Stimulated activated CD8-positive, alpha-beta memory T cell treated with anti-CD3 and anti-CD28 coated beads, Interleukin-12 subunit alpha, Interleukin-12 subunit beta, amount 100 ng/mL, for 24 hours (primary cell): ENCODE data around the gene RASGRP3.

Experiments used
- DNase-seq: peaks from one replicate; pipeline ENCODE4 v3.0.0-alpha.2; 2020; ENCODE audit errors: extremely low read depth

RASGRP3 gene

GRCh38 chr2:33522576-33522975, 46.1 kb downstream of the RASGRP3 start:
- no peak for DNase-seq

GRCh38 chr2:33525666-33526065, 49.2 kb downstream of the RASGRP3 start:
- DNase-seq = no peak

- DNase-seq = no peak
These were observed 49.7 kb downstream of the RASGRP3 start for GRCh38 chr2:33526132-33526531.

- DNase-seq = no peak
These were observed 50.5 kb downstream of the RASGRP3 start for GRCh38 chr2:33526921-33527320.

DNA sequence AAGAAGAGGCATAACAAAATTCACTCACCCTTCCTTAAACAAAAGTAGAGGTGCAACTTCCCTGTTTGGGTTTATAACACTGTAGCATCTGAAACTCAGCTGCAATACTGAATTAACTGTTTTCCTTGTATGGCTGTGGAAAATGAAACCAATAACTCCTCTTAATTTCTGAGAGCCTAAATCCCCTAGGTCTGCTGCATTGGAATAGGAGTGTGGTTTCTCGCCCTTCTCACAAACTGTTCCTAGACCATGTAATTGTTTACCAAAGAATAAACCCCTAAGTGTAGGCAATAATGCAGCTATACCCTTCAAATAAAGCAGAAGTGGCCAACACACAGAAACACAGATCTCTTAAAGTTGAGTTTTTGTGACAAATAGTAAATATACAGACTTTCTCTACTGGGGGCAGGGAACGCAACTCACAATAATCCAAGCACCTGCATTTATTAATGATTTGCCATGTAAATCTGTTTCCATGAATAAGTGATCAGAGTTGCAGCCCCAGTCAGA, 52.0 kb downstream of the RASGRP3 start:
- DNase-seq = no peak

DNA sequence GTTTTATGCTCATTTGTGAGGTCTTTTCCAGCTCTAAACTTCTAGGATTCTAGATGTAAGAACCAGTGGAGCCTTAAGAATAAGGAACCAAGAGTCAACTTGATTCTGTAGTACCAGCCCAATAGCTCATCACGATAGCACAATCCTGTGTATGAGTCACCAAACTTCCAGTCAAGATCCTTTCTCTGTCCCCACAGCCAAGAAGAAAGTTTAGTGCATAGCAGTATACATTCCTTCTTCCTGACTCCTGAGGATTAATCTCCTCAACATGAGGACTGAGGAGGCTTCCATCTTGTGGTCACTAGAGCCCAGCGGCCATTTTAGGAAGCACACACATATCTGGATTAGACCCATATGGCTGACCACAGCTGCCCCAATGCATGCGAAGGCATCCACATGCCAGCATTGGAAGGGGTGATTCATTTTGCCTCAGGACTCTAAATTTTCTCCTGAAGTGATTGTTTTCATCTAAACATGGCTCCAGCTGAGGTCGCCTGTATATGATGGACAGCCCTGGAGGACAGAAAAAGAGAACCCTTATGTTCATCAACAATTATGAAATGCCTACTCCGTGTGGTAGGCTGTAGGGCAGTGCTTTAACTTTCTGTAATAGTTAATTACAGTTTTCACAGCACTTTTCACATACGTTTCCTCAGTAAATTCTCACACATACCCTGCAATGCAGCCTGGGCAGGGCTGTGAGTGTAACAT, 53.5 kb downstream of the RASGRP3 start:
- DNase-seq = no peak

- no peak for DNase-seq
These were observed 54.5 kb downstream of the RASGRP3 start for GRCh38 chr2:33530690-33531548.

DNA sequence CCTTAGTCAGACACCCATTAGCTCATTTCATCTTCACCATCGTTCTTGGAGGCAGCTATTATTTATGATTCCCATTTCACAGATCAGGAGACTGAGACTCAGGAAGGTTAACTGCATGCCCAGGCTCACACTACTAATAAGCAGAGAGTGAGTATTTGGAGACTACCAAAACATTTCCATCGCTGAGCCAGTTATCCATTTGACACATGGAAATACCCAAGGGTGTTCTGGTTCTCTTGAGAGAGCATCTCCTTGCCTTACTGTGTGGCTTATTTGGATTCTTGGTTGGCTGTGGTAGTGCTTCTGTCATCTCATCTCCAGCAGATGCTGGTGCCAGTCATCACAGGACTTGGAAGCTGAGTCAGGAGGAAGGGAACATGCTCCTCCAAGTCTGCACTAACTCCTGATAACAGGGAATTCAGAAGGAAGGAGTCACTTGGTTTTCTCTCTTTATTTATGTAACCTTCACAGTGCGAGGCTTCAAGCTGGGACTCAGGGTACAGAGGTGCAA, 55.2 kb downstream of the RASGRP3 start:
- no peak for DNase-seq

- DNase-seq = no peak
These were observed 55.7 kb downstream of the RASGRP3 start for GRCh38 chr2:33532146-33532545.

DNA sequence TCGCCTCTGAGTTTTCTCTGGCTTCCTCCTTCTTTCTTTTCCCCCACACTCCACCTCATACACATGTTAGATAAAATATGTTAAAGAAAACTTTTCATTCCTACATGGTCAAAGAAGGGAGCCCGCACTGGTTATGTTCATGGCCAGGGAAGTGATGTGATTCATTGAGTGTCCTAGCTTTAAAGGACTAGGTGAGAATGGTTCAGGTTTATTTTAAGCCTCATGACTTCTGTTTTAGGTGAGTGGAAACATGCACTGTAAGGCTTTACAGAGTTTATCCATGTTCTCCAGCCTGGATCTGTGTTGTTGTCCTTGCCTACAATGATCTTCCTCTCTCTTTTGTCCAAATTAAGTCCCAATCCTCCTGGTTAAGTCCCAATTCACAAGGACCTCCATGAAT, 56.5 kb downstream of the RASGRP3 start:
- no peak for DNase-seq

GRCh38 chr2:33535421-33535820, 59.0 kb downstream of the RASGRP3 start:
- no peak for DNase-seq

DNA sequence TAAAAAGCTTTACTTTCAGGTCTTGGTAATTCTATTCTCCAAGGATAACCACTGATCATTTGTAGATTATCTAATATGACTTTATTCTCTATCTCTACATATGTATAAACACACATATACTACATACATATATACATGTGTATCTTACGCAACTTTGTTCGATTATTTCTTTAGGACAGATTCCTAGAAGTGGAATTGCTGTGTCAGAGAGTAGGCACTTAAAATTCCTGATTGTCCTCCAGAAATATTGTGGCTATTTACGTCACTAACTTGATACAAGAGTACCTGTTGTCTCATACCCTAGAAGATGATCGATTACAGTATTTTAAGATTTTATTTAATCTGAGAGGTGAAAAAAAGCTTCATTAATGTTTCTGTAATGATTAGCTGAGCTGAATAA, 64.8 kb downstream of the RASGRP3 start:
- no peak for DNase-seq

GRCh38 chr2:33550206-33550605, 73.8 kb downstream of the RASGRP3 start:
- no peak for DNase-seq

DNA sequence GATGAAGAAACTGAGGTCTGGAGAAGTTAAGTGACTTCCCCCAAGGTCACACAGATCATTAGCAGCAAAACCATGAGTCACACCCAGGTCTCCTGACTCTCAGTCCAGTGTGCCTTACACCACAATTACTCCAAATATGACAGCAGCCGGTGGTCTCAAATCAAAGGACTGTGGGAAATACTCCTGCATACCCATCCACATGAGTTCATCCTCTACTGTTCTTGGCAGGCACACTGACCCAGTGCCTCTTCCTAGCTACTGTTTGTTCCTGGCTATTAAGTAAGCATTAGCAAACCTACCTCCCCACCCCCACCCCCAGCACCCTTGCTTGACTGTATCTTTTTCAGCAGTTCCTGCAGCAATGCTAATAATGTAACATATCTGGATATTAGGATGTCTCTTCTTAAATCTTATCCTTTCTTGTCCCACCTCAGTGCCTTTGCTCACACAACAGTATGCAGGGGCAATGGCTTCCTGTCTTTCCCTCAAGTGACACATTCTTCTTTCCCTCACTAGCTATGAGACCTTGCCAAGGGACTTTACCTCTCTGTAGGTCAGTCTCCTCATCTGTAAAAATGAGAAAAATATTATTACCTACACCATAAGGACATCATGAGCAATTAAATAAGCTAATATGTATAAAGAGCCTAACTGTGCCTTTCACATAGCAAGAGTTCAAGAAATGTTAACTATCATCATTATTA, 76.5 kb downstream of the RASGRP3 start:
- DNase-seq = no peak

DNA sequence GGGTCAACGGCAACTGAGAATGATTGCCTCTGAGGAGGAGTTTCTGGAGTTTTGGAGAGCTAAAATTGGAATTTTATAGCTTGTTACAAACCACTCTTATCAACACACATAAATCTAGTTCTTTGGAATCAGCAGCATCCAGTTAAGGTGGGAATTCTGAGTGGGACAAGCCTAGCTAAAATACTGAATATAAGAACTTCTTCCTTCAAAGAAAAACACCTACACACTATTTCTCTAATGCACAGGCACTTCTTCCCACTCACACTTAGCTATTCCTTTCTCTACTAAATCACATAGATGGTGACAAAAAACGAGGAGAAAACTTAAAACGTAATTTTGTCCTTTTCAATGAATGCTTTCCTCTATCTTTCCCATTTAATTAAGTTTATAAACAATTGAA, 79.2 kb downstream of the RASGRP3 start:
- DNase-seq = no peak

DNA sequence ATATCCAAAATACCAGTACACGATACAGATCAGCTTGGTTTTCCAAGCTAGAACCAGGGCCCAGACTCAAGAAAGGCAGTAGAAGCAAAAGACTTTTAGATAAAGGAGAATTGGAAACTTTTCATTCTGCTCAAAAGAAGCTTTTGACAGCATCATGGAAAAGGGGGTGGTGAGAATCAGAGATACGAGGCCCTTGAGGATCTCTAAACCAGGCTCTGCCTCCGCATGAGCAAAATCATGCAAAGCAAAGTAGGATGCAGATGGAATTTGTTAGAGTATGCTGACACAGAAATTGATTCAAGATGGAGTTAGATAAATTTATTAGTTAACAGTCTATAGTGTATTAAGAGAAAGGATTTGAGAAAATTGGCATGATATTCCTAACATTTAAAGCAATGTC, 82.9 kb downstream of the RASGRP3 start:
- no peak for DNase-seq

DNA sequence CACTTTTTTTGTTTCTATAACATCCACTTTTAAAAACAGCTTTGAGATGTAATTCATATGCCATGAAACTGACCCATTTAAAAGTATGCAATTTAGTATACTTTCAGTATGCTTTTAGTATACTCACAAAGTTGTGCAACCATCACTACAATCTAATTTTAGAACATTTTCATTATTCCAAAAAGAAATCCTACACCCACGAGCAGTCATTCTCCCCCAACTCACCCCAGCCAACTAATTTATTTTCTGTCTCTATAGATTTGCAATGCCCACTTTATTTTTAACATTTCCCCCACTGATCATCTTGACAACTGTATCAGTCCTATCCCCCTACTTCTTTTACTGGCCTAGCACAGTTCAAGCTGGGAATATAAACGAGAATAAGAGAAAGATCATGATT, 83.6 kb downstream of the RASGRP3 start:
- no peak for DNase-seq

DNA sequence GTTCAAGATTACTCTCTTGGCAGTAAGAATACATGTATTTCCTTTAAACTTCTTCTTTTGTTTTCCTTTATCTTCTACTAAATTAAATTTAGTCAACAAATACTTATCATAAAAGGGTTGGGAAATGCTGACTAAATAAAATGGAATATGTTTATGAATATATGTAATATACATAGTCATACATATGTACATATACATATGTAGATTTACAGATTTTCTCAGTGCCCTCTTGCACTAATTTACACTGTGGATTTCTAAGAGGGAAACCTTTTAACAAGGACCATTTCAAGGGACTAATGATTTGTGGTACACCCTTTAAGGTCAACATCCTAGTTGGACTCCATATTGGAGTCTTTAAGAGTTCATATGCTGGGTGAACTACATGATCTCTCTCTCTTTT, 85.4 kb downstream of the RASGRP3 start:
- DNase-seq = no peak

DNA sequence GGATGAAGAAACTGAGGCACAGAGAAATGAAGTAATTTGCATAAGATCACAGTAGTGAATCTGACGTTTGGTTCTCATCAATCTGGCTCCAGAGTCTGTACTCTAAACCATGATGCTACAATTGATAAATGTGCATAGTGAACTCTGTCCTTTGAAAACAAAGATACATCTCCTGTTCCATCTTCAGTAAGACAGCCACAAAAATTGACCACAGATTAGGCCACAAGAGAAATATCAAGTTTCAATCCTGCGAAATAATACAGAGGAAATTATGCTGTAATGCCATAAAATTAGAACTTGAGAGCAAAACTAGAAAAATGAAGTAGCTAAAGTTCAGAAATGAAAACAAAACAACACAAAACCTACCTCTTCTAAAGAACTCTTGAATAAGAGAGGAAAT, 94.2 kb downstream of the RASGRP3 start:
- no peak for DNase-seq

DNA sequence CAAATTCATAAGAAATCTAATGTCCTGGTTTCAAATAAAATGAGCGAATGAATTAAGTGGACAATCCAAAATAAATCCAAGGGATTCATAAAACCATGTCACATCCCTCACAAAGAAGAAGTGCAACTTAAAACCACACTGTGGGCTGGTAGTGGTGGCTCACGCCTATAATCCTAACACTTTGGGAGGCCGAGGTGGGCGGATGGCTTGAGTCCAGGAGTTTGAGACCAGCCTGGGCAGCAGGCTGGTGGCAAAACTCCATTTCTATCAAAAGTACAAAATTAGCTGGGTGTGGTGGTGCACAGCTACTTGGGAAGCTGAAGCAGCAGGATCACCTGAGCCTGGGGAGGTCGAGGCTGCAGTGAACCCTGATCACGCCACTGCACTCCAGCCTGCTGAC, 97.2 kb downstream of the RASGRP3 start:
- DNase-seq = no peak

- no peak for DNase-seq
These were observed 100.6 kb downstream of the RASGRP3 start for GRCh38 chr2:33577084-33577483.

GRCh38 chr2:33577668-33578067, 101.2 kb downstream of the RASGRP3 start:
- DNase-seq = no peak
